Measurements from ENCODE around the gene KRTAP5-6.

GRCh38 chr11:1675536-1676228 is 21.3 kb upstream of the KRTAP5-6 start:
- no peak for TF ChIP-seq CTCF (IDR thresholded peaks at IDR 0.05)
- no peak for TF ChIP-seq ZFX (IDR thresholded peaks at IDR 0.05; ENCODE audit: borderline replicate concordance)

All from 22Rv1 (cell line).